COR-L47 (cell line): ENCODE results near the gene HOXC13.

Experiments
- DNase-seq: peaks from one replicate; lab custom pipeline; 2025; lab: John Stamatoyannopoulos, UW

The HOXC13 gene

DNA sequence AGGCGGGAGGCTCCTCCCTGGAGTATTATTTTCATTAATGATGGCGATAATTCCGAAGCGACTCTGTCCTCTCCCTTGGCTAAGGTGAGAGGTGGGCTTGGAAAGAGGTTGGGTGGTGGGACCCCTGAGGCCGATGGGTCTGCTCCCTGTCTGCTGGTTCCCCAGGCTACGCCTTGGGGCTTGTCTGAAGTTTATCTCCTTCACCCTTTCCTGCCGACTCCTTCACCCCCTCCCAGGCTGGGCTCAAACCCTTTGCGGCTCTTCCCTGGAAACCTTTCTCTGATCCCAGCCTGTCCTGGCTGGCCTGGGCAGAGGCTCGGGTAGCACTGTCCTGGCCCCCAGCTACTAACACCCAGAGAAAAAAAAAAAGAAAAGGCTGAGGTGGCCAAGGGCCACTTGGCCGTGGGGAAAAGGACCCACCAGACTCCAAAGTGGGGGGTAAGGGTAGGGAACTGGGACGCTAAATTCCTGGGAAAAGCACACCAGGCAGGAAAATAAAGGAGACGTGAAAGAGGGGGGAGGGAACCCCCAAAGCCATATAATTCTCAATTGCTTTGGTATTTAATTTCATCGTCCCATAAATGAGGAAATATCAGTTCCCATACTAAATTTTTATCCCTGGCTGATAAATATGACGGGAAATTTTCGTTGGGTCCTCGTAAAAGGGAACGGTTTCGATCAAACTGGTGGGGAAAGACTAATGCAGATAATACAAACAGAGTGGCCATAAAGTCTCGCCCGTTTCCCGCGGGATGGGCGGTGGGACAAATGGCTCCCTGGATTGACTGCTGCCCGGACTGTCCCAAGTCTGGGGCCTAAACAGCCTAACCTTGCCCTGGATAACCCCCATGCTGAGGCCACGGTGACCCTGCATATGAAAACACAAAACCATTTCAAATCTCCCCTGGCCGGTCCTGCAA is 44.3 kb downstream of the HOXC13 start:
- no peak for DNase-seq

DNA sequence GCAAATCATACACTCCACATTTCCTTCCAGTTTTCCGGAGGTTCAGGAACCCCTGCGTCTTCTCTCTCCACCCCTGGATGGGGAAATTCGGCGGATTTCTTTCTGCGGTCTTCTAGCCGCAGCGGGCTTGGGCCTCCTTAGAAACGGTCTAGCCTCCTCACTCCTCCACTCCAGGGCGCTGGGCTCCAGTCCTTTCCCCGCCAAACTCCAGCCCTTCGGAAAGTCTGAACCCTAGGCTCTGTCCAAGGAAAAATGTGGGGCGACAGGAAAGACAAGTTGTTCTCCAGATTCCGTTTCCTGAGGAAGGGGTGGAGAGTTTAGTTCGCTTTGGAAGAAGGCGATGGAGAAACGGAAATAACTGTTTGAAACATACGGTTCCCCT is 44.9 kb downstream of the HOXC13 start:
- DNase-seq: no peak

DNA sequence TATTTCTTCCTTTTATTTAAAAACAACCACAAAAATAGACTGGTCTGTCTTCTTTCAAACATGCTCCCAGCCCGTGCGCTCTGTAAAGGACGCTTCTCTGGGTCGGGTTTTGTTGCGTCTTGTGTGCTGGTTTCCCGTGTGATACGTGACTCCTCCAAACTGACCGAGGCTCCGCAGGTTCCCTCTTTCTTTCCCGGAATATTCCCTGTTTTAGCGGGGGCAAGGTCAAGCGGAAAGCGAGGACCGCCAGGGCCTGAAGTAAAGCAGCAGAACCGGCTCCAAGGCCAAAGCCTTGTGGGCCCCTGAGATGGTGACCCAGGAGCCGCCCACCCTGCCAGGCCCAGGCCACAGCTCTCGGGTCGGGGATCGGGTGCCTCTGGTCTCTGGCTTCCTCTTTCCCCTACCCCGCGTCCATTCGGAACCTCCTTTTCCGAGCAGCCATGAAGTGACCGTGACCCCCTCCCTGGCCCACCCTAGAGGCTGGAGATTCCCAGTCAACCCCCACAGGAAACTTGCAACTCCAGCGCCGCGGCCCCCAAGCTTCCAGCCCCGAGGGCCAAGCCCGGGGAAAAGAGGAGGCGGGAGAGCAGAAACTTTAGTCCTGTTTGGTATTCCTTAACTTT is 45.4 kb downstream of the HOXC13 start:
- DNase-seq: no peak

DNA sequence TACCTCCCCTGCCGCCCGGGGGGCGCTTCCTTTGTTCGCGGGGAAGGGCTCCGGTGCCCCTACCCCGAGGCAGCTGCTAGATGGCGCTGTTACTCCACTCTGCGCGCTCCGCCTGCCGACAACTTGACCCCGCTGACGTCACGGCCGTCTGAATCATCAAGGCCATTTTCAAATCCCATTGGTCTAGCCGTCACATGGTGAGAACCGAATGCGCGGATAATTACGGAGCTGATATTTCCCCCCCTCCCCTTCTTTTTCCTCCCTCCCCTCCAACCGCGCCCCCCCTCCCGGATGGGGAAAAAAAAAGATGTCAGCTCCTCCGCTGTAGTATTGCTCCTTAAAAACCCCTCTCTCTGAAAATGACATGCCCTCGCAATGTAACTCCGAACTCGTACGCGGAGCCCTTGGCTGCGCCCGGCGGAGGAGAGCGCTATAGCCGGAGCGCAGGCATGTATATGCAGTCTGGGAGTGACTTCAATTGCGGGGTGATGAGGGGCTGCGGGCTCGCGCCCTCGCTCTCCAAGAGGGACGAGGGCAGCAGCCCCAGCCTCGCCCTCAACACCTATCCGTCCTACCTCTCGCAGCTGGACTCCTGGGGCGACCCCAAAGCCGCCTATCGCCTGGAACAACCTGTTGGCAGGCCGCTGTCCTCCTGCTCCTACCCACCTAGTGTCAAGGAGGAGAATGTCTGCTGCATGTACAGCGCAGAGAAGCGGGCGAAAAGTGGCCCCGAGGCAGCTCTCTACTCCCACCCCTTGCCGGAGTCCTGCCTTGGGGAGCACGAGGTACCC is 46.5 kb downstream of the HOXC13 start, which contains the start of gene HOXC10:
Gene HOXC10 (plus strand): TSS at position 246 of the 791 bp plus-strand sequence. CDS start 114 bp downstream, at position 360.
- peak; percentile 47 for DNase-seq

DNA sequence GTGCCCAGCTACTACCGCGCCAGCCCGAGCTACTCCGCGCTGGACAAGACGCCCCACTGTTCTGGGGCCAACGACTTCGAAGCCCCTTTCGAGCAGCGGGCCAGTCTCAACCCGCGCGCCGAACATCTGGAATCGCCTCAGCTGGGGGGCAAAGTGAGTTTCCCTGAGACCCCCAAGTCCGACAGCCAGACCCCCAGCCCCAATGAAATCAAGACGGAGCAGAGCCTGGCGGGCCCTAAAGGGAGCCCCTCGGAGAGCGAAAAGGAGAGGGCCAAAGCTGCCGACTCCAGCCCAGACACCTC is 47.0 kb downstream of the HOXC13 start:
- no peak for DNase-seq

DNA sequence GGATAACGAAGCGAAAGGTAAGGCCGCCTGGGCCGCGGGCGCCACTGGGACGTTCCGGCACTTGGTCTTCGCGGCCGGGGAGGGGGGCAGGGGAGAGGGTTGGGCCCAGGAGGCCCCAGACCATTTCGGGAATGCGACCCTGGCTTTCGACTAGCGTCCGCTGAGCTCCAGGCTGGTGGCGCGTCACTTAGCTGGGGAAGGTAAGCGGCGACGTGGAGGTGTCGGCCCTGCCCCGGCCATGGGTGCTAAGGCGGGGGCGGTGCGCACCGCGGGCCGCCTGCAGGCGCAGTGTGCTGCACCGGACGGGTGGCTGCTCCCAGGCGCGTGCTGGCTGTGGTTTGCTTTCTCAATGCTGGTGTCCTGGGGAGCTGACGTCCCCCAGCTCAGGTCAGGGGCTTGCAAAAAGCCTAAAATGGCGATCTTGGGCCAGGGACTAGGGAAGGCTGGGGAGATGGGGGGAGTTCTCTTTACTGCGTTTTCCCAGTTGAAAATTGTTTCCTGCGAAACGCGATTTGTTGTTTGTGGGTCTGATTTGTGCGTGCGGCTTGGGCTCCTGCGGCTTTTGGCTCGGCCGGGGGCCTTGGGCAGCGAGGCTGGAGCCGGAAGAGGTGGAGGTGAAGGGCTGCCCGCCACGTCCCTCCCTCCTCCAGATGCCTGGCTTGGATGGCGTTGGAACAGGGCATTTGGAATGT is 47.5 kb downstream of the HOXC13 start:
- DNase-seq: no peak

DNA sequence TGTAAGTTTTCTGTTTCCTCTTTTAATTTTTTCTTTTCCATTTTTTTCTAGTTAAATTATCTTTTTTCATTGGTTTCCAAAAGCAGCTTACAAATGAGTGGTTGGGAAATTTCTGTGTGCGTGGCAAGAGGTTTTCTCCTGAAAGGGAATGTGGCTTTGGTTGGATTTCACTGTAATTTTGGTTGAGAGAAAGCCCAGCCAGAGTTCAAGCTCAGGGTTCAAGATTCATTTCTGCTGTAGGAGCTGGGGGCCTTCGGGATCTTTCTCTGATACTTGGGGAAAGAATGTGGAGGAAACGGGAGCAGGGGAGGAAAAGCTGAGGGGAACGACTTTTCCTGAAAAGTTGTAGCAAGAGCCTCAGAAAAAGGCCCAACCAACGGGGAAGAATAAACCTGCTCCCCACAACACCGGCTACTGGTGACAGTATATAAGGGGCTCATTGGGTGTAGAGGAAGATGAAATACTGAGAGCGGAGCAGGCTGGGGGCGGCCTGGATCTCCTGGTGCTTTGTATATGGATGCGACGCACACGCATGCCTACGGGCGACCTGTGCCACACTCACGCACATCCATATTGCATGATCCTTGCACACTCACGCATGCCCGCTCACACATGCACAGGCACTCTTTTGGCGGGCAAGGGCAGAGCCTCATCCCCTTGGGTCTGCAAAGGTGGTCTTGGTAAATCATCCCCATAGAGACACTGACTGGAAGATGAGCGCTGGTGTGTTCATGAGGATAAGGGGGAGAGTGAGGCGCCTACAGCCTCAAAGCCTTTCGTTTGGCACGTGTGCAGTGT is 48.3 kb downstream of the HOXC13 start:
- no peak for DNase-seq

DNA sequence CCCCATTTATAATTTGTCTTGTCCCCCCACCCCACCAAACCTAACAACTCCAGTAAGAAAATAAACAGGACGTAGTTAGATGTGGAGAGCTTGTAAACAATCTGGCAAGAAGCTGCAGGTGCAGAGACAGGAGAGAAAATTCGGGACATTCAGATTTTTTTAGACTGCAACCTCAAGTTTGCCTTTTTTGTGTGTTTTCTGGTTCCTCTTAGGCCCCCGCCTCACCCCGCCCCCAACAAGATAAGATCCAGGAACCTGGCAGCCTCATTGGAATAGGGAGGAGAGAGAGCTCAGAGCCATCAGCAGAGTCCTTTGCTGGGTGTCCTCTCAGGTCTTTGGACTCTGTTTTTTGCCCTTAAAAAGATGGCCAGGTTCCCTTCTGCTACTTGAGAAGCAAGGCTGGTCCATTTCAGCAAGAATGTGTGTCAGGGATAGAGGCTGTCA is 49.2 kb downstream of the HOXC13 start:
- DNase-seq: no peak

DNA sequence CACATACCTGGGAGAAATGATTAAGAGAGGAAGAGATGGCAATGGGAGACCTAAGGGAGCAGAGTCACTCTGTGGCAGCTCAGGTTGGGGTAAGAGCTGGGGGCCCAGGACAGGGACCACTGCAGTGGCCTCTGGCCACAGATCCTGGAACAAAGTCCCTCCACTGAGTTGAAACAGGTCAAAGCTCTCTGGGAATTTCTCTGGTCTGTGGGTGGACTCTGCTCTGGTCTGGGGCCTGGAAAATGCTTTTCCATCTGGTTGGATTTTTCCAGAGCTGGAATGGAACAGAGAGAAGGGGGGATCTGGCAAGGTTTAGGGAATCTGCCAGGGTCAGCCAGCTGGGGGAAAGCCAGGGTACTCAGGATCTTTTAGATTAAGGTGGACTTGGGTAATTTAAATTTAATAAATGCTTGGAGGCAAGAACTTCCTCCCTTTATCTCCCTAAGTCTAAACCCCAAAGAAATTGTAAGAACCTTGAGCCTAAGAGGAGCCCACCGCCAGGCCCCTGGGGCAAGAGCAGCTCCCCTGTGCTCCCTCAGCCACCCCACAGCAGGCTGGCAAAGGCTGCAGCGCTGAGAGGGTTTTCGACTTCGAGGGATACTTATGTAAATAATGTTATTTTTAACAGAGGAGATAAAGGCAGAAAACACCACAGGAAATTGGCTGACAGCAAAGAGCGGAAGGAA is 50.1 kb downstream of the HOXC13 start:
- no peak for DNase-seq

DNA sequence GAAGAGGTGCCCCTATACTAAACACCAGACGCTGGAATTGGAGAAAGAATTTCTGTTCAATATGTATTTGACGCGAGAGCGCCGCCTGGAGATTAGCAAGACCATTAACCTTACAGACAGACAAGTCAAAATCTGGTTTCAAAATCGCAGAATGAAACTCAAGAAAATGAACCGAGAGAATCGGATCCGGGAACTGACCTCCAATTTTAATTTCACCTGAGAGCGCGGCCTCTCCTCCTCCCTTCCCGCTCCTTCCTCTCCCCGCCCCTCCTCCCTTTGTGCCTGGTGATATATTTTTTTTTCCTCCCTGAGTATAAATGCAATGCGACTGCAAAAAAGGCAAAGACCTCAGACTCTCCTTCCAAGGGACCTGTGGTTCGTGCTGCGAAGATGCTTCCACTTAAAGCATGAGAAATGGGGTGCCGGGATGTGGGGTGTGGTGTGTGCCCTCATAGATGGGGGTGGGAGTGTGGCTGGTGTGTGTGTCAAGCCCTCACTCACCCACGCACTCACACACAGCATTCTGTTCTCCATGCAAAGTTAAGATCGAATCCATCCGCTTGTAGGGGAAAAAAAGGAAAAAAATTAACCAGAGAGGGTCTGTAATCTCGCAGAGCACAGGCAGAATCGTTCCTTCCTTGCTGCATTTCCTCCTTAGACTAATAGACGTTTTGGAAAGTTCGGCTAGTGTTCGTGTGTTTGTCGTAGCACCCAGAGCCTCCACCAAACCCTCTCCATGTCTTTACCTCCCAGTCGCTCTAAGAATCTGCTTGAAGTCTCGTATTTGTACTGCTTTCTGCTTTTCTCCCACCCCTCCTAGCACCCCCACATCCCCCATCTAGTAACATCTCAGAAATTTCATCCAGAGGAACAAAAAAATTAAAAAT is 50.8 kb downstream of the HOXC13 start:
- peak; percentile 16 for DNase-seq

DNA sequence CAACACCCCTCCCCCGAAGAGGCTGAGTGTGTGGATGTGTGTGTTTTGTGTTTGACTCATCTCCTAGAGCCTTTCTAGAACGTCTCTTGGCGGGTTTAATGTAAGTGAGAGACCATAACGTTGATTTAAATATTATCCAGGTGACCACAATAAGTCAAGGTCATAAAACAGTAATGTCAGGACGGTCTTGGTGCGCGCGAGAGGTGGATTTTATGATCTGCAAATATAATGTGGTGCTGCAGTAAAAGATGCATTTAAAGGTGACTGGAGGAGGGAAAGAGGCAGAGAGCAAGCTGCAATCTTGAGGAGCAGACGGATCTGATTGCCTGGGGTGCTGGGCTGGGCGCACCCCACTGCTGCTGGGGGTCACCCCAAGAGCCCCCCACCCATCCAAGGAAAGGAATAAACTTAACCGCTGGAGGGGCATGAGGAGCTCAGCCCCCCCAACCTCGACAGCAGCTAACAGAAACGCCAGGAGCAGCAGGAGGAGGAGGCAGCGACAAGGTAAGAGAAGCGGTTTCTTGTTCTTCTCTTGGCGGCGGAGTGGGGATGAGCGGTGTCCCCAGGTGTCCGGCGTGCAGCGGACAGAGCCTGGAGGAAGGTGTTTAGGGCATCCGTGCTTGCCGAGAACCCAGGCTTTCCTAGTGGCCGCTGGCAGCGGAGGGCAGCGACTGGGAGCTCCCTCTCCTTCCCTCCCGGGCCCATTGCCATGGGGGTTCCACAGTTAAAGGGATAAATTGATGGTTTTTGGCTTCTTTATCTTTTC is 51.9 kb downstream of the HOXC13 start:
- DNase-seq: no peak

DNA sequence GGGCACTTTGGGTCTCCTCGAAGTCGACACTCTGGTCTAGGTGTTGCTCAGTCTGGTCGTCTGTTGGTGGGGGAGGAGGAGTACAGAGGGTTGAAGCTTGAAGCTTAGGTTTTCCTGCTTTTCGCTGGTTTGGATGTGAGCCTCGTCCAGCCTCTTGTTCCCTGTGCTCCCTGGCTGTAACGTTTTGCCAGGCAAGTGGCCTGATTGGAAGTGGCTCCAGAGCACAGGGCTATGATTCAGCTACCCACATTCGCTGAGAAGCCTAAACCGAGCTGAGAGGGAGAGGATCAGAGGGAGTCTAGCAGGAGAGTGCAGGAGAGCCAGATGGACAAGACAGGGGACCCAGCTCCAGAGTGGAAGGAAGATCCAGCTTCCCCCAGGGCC is 52.4 kb downstream of the HOXC13 start:
- no peak for DNase-seq

DNA sequence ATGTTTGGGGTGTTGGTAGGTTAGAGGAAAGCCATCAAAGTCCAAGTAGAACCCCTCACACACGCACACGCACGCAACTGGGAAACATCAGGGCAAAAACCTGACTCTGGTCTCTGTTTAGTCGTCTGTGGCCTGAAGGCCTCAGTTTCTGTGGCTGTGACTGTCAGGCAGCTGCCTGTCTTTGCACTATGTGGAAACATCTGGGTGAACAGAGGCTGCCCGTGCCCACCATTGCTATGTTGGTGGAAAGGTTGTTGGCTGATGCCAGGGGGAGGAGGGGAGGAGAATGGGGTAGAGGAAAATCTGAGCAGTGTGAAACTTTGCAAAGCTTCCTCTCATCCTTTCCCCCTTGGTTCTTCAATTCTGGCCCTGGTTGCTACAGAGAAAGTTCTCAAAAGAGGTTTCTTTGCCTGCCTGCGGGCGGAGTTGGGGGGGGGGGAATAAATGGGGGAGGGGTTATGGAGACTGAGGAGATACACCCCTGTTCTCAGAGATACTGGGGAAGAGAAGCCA is 53.8 kb downstream of the HOXC13 start:
- no peak for DNase-seq

DNA sequence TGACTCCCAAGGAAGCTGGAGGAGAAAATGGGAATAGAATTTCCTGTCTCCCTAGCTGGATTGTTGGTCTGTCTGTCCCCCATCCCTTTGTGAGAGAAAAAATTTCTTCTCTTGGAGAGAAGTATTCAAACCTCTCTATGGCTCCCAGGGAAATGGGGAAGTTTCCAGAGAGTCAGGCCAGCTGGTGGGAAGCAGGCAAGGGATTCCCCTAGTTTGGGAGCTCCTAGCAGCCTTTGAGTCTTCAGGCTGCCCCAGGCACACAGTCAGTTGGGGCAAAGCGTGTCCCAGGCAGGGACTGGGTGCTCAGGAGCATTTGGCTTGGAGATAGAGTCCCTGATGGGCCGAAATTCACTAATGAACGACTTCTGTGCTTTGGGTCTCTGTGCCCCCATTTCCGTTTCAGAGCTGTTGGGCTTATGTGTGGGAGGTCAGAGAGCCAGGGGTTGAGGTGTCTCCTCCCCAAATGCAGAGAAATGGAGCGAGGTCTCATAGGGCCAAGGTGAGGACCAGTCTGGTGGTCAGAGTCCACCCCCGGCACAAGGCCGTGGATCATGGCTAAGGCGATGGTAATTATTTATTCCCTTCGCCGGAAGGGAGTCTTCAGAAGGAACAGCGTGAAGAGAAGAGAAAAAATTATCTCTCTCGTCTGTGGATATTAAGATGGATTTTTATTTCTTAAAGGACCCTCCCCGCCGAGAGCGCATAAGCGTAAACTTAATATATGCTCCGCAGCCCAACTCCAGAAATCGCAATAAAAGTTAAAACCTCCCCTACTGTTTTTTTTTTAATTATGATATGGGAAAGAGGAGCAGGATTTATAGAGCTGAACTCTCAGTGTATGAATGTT is 54.8 kb downstream of the HOXC13 start:
- DNase-seq: no peak

DNA sequence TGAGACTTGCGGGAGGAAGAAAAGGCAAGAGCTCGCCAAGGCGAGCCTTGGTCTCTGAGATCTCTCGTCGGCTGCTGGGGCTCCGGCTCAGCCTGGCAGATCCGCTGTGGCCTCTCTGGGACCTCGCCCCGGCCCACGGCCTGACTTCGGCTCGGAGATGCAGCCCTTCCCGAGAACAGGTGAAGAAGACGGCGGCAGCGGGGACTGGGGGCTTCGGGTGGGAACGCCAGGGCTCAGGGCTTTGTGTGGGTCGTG is 55.3 kb downstream of the HOXC13 start:
- DNase-seq: no peak

DNA sequence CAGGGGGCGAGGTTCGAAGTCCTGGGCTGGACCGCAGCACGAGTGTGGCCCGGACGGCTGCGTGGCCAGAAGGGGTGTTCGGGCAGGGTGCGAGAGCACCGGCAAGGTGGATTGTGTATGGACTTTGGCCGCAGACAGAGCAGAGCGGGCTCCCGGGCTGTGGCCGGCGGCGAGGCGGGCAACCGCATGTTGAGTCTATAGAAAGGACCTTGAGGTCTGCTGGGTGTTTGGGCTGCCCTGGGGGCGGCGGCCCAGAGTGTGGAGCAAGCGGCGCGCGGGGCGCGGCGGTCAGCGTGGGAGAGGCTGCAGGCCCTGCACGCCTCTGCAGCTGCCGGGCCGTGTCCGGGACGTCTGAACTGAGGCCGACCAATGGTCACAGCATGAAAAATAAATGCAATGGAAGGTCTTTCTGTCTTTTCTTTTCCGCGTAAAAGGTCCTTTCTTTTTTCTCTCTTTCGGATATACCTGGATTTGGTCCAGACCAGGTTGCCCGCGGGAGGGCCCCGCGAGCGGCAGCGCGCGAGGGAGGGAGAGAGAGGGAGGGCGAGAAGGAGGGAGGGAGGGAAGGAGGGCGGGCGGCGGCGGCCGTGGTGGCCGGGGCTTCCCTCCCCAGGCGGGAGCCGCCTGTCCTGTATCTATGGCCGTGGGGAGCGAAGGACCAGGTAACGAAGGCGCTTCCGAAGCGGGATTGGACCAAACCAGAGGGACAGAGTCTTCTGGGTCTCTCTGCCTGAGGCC is 55.8 kb downstream of the HOXC13 start:
- no peak for DNase-seq

DNA sequence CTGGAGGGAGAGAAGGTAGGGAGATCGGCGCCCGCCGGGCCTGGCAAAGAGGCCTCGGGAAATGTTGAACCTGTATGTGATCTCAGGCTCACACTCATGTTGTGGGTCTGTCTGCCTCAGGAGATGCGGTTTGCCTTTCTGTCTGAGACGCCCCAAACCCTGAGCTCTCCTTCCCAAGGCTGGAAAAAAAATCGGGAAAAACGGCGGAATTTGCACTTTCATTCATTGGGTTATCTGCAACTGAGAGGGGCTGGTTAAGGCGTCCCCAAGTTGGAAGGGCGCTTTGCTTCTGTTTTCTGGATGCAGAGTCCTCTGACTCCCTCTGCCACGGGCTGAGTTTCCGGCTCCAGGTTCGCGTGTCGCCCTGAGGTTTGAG is 56.4 kb downstream of the HOXC13 start:
- no peak for DNase-seq
